Activated B cell treated with CpG ODN at 0.5 μM for 24 hours (primary cell): ENCODE data around the gene AMDHD1. TPM values are rescaled to one million over a fixed set of nuclear protein-coding genes. Genes with fewer than 3 reads are reported as not detected.

Experiments used
- ATAC-seq: fragments of 200-7000 bp; cut with Tn5 transposase; one replicate; pipeline ENCODE4 v1.10.0; 2021; ENCODE audit warnings: low read depth, mild to moderate bottlenecking, moderate library complexity
- CTCF ChIA-PET: fragments of 350-600 bp; sonication (Branson Sonifier 250); formaldehyde crosslinking; loops from one replicate; lab custom pipeline; 2021; ENCODE audit warnings: antibody characterized with exemption; lab: Charles Lee
- POLR2A ChIA-PET: fragments of 350-600 bp; sonication (Branson Sonifier 250); formaldehyde crosslinking; loops from one replicate; lab custom pipeline; 2021; ENCODE audit warnings: antibody characterized with exemption; lab: Charles Lee
- DNase-seq: peaks from one replicate; pipeline ENCODE4 v3.0.0; 2022
- H3K27ac Mint-ChIP-seq: one replicate; pipeline ENCODE4 v1.8.0; 2020; ENCODE audit warnings: mixed read lengths
- H3K27me3 Mint-ChIP-seq: one replicate; pipeline ENCODE4 v1.8.0; 2021; ENCODE audit warnings: mixed read lengths
- H3K36me3 Mint-ChIP-seq: one replicate; pipeline ENCODE4 v1.8.0; 2021; ENCODE audit warnings: low read depth, mixed read lengths
- H3K4me1 Mint-ChIP-seq: one replicate; pipeline ENCODE4 v1.8.0; 2021; ENCODE audit warnings: mixed read lengths
- H3K4me3 Mint-ChIP-seq: one replicate; pipeline ENCODE4 v1.8.0; 2020; ENCODE audit warnings: mild to moderate bottlenecking, mixed read lengths
- H3K9me3 Mint-ChIP-seq: one replicate; pipeline ENCODE4 v1.8.0; 2020; ENCODE audit warnings: mixed read lengths
- intact Hi-C: fragments of 100-400 bp; cut with micrococcal nuclease; formaldehyde crosslinking; loops from one replicate; pipeline ENCODE4 v1.15.1; 2024
- total RNA-seq: library from RNA; stranded (reverse); gene quantifications from 2 replicates; pipeline ENCODE4 v1.2.3, GENCODE V29; 2022
- TF ChIP-seq, protein P1 (sequence below): fragments of 200-600 bp; IDR thresholded peaks from one replicate; pipeline ENCODE4 v1.8.0; 2022; ENCODE audit warnings: antibody characterized with exemption, mild to moderate bottlenecking

The AMDHD1 gene
- total RNA-seq, 1 donor from 2014 or later = 1.2 TPM

- Mint-ChIP-seq H3K27me3 (no peaks in the 10 kb centered on the region), H3K4me1 (peaks cover 3% of the 10 kb centered on the region), H3K27ac (no peak overlapping the region), H3K4me3 (no peak overlapping the region), H3K9me3 (no peaks in the 10 kb centered on the region), H3K36me3 (no peaks in the 10 kb centered on the region)
- TF ChIP-seq, protein P1, sequence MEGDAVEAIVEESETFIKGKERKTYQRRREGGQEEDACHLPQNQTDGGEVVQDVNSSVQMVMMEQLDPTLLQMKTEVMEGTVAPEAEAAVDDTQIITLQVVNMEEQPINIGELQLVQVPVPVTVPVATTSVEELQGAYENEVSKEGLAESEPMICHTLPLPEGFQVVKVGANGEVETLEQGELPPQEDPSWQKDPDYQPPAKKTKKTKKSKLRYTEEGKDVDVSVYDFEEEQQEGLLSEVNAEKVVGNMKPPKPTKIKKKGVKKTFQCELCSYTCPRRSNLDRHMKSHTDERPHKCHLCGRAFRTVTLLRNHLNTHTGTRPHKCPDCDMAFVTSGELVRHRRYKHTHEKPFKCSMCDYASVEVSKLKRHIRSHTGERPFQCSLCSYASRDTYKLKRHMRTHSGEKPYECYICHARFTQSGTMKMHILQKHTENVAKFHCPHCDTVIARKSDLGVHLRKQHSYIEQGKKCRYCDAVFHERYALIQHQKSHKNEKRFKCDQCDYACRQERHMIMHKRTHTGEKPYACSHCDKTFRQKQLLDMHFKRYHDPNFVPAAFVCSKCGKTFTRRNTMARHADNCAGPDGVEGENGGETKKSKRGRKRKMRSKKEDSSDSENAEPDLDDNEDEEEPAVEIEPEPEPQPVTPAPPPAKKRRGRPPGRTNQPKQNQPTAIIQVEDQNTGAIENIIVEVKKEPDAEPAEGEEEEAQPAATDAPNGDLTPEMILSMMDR = no peak
- intact Hi-C loops = no loop called here
- ChIA-PET CTCF (no interaction called here), POLR2A (no interaction called here)
- no peak for ATAC-seq
- DNase-seq = no peak
Observed at GRCh38 chr12:95986635-95987570, 43.8 kb downstream of the AMDHD1 start.

DNA sequence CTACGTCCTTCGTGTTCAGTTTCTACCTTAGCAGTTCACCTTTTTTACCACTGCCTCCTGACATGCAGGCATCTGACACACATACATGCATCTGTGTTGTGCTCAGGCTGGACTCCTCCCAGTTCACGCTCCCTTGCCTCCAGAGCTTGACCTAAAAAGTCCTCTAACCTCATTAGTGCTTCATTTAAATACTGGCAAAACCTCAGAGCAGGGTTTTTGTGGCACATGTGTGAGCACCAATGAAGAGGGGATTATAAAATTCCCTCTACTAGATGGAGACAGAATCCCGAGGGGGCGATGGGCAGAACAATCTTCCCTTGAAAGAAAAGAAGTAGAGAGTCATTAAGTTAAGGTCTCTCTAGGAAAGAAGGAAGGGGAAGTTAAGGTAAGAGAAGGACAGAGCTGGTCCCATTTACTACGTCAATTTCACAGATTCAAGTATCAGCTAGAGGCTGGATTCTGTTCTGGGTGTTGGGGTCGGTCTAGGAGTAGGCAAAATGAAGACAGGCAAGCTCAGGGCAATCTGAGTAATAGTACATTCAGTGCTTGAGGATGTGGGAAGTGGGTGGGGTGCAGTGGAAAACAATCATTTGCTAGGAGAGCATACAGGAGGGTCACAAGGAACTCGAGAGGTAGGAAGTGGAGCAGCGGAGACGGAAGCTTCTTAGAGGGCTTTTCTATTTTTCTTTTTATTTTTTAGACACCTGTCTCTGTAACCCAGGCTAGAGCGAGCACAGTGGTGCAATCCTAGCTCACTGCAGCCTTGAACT lies 45.6 kb downstream of the AMDHD1 start:
- CTCF ChIA-PET = interaction anchor here (2.6 kb wide), 1 partner anchor 10 kb away, joined by 11 read pairs; no protein-coding TSS in a partner anchor
- Mint-ChIP-seq H3K27ac (no peak overlapping the region), H3K4me3 (no peak overlapping the region), H3K4me1 (peaks cover 3% of the 10 kb centered on the region), H3K27me3 (no peaks in the 10 kb centered on the region), H3K36me3 (peaks cover 5% of the 10 kb centered on the region), H3K9me3 (no peaks in the 10 kb centered on the region)
- ATAC-seq (no peak), DNase-seq (no peak)
- POLR2A ChIA-PET = no interaction called here
- TF ChIP-seq, protein P1 = no peak
- intact Hi-C loops = no loop called here

DNA sequence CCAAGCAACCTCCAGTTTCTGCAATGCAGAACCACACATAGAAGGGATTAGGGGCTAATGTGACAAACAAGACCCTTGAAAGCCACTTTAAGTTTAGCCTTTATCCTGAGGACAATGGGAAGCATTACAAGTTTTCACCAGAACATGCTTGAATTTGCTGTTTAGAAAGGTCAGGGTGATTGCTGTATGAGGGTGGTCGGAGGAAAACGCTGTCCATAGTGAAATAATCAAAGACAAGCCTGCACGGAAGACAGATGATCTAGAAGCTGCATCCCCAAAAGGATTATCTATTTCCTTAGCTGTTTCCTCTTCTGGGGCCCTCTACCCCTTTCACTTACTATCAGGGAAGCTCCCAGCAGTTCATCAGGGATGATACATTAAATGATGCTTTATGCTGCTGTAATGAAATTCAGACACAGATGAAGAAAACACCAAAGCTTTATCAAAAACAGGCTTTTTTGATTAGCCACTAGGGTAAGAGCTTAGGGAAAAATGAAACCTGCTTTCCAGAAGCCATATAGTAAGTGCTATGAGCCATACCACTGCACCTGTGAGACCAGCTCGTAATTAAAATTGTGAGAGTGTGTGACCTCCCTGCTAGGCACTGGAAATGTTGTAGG lies 46.5 kb downstream of the AMDHD1 start:
- no peak for ATAC-seq
- DNase-seq = no peak
- intact Hi-C loops = no loop called here
- Mint-ChIP-seq H3K36me3 (peaks cover 5% of the 10 kb centered on the region), H3K4me1 (peaks cover 3% of the 10 kb centered on the region), H3K4me3 (no peak overlapping the region), H3K27ac (no peak overlapping the region), H3K27me3 (no peaks in the 10 kb centered on the region), H3K9me3 (no peaks in the 10 kb centered on the region)
- TF ChIP-seq, protein P1 = no peak
- ChIA-PET CTCF (interaction anchor here (2.6 kb wide), 1 partner anchor 9 kb away, joined by 11 read pairs; no protein-coding TSS in a partner anchor), POLR2A (no interaction called here)

- POLR2A ChIA-PET = no interaction called here
- intact Hi-C loops = no loop called here
- H3K4me3 Mint-ChIP-seq = no peak overlapping the region
- no peak for ATAC-seq
- no peaks in the 10 kb centered on the region for H3K9me3 Mint-ChIP-seq
- CTCF ChIA-PET = interaction anchor here (2.6 kb wide), 1 partner anchor 8 kb away, joined by 11 read pairs; no protein-coding TSS in a partner anchor
- peaks cover 5% of the 10 kb centered on the region for H3K36me3 Mint-ChIP-seq
- TF ChIP-seq, protein P1 = no peak
- H3K27me3 Mint-ChIP-seq = no peaks in the 10 kb centered on the region
- DNase-seq = no peak
- H3K4me1 Mint-ChIP-seq = peaks cover 3% of the 10 kb centered on the region
- H3K27ac Mint-ChIP-seq = no peak overlapping the region
Observed at GRCh38 chr12:95990136-95990535, 47.0 kb downstream of the AMDHD1 start.
